Measurements from ENCODE around the gene FRS2.
"Not testable (repeated sequence)": the region's sequence is repeated elsewhere in the genome, so short reads cannot be mapped to it uniquely, and the experiment has no call there.

Gene FRS2

DNA sequence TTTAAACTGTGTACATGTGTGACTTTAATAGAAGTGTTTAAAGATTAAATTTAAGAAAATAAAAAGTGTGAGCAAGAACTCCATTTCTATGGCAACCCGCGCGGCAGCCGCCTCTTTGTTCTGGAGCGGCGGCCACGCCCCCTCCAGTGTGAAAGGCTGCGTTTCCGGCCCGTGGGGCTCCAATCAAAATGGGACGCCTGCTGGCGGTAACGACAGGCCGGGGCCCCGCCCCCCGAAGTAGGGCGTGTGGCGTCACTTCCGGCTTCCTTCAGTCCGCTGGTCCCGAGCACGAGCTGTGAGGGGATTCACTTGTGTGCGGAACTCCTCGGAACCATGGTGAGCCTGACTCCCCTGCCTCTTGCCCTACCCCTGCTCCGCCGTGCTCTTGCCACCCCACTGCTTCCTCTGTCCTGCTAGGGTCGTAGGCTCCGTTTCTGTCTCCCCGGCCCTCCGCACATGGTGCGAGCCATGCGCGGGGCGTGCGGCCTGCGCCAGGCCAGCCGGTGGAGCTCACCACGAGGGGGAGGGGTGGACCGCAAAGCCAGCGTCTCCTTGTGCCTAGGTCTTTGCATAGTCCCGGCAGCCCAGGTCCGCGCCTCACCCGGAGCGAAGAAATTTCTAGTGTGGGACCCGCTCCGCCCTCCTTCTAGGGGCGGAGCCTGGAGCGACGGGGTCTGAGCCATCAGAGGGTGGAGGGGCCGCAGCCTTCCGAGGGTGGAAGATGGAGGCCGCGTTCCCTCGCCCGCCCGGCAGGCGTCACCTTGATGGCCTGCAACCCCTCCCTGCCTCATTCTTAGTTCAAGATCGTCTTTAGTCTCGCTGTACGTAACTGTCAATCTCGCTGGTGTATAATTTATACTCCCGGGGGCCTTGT lies 115.2 kb downstream of the FRS2 start, which contains the start of gene CCT2:
CCT2 (plus strand) TSS at position 271 of the 874 bp plus-strand sequence; CDS start at position 334, 63 bp downstream.
- peak; percentile 89 to 97 for DNase-seq

GRCh38 chr12:69588527-69588926 lies 118.3 kb downstream of the FRS2 start:
- no peak for DNase-seq

GRCh38 chr12:69589082-69589481 lies 118.9 kb downstream of the FRS2 start:
- DNase-seq, result no peak

- DNase-seq, result no peak
Observed at GRCh38 chr12:69595689-69596088, 125.5 kb downstream of the FRS2 start.

GRCh38 chr12:69598174-69598753 lies 128.1 kb downstream of the FRS2 start:
- no peak for DNase-seq

- no peak for DNase-seq
Observed at GRCh38 chr12:69600804-69601203, 130.6 kb downstream of the FRS2 start.

DNA sequence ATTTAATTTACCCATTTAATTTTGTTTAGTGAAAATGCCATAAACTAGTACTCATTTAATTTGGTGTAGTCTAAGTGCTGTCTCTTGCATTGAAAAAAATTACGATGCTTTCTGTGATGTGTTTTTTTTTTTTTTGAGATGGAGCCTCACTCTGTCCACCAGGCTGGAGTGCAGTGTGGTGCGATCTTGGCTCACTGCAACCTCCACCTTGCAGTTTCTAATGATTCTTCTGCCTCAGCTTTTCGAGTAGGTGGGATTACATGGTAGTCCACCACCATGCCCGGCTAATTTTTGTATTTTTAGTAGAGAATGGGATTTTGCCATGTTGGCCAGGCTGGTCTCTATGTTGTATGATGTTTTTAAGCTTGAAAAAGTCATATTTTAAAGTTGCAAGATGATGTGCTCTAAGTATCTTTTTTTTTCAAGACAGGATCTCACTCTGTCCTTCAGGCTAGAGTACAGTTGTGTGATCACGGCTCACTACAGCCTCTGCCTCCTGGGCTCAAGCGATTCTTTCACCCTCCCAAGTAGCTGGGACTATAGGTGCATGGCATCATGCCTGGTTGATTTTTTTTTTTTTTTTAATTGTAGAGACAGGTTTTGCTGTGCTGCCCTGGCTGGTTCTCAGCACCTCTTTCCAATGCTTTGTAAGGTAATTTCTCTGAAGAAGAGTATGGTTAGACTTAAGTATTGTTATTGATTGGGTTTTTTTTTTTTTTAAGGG lies 131.9 kb downstream of the FRS2 start:
- DNase-seq, result no peak

- DNase-seq, result no peak
Observed at GRCh38 chr12:69602954-69603353, 132.8 kb downstream of the FRS2 start.

DNA sequence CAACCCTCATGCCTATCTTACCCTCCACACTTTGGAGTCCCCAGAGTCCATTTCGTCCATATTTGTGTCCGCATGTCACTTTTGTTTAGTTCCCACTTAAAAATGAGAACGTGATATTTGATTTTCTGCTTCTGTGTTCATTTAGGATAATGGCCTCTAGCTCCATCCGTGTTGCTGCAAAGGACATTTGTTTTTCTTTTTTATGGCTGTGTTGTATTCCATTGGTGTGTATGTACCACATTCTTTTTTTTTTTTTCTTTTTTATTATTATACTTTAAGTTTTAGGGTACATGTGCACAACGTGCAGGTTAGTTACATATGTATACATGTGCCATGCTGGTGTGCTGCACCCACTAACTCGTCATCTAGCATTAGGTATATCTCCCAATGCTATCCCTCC lies 133.4 kb downstream of the FRS2 start:
- not testable (repeated sequence) for DNase-seq

DNA sequence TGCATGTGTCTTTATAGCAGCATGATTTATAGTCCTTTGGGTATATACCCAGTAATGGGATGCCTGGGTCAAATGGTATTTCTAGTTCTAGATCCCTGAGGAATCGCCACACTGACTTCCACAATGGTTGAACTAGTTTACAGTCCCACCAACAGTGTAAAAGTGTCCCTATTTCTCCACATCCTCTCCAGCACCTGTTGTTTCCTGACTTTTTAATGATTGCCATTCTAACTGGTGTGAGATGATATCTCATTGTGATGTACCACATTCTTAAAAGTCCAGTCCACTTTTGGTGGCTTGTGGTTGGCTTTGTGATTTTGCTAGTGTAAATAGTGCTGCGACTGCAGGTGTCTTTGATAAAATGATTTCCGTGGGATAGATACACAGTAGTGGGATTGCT lies 134.1 kb downstream of the FRS2 start:
- not testable (repeated sequence) for DNase-seq

GRCh38 chr12:69608114-69608513 lies 137.9 kb downstream of the FRS2 start:
- no peak for DNase-seq

DNA sequence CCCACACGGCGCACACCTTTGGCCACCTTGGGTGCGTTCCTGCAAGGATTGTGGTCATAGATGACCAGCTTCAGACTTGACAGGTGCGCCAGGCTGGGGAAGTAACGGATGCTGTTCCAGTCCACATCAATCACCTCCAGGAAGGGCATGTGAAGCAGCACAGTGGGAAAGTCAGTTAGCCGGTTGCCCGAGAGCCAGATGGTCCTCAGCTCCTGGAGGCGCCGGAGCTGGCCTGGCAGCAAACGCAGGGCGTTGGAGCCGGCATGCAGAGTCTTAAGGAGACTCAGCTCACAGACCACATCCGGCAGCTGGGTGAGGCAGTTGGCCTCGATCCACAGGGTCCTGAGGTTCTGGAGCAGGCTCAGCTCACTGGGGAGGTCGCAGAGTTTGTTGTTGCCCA lies 139.9 kb downstream of the FRS2 start:
- DNase-seq, result peak in 1 of 2 experiments; percentile 81

GRCh38 chr12:69610729-69611128 lies 140.5 kb downstream of the FRS2 start, which contains the start of gene LRRC10:
LRRC10 (minus strand) TSS chr12:69610907; CDS start chr12:69610838, 69 bp downstream.
- DNase-seq, result no peak

DNA sequence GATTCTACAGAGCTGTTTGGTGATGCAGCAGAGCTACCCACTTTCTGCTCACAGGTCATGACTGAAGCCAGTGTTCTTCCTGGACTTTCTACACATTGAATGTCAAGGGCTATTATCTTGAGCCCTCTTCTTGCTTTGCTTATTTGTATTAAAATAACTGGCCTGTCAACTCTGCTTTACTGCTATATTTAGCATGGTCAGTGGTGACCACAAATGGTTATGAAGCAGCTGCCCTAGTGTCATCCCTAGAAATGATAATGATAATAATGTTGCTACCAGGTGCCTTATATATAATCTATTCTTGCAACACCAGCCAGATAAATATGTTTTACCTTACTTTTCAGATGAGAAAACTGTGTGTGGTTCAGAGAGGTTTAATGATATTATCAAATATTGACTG lies 143.2 kb downstream of the FRS2 start:
- DNase-seq, result no peak

DNA sequence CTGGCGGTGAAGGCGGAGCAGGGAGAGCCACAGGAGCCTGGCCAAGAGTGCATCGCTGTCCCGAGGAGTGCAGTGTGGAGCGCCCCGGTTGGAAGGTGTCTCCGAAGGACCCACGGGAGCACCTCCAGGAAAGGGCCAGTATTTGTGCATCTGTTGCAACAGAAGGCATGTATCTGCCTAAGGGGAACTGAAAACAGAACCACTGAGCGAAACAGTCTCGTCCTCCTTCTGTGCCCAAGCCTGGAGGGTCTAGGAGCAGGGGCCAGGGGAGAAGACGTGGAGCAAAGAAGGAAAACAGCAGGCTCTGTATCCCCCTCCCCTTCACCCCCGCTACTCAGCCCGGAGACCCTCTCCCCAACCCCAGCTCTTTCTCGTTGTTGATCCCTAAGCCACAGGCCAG lies 145.8 kb downstream of the FRS2 start:
- no peak for DNase-seq

DNA sequence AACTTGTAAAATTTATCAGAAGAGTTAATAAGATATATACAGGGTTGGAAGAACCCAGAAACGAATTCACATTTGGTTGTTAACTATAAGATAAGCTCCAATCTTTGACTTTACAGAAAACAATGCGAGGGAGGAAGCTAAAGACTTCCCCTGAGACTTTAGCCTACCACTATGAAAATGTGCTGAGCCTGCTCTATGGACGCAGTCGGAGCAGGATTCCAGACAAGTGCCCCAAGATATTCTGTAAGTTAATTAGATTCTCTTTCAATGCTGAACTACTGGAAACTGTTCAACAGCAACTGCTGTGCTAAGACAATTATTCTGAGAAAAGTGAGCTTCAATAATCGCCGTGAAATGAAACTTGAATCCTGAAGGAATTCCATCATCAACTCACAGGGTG lies 148.9 kb downstream of the FRS2 start:
- DNase-seq, result no peak

DNA sequence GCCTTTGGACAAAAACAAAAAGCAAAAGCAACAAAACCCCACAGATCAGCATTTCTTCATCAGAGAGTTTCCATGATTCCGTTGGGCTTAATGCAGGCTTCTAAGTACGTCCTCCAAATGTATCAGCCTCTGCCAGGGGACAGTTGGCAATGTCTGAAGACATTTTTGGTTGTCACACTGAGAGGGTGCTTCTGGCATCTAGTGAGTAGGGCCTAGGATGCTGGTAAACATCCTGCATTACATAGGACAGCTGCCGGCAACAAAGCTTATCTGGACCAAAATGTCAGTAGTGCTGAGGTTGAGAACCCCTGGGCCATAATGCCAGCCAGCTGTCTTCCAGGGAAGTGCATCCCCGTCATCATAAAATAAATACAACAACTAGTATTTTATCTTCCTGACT lies 149.9 kb downstream of the FRS2 start:
- DNase-seq, result no peak

DNA sequence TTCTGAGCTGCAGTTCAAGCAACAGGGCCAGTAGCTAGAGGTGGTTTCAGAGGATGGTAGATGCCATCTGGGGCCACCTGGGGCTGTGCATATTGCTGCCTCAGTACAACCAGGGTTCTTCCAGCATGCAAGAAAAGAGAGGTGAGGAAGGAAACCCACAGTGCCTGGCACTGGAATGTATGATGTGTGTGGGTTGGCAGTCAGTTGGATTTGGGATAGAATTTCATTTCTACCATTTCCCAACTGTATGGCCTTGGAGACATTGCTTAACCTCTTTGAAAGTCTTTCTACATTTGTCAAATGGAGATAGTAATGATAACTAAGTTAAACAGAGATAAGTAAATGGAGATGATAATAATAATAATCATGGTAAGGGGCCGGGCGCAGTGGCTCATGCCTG lies 150.7 kb downstream of the FRS2 start:
- DNase-seq, result no peak

- no peak for DNase-seq
Observed at GRCh38 chr12:69621551-69621950, 151.4 kb downstream of the FRS2 start.

- DNase-seq, result no peak
Observed at GRCh38 chr12:69623970-69624369, 153.8 kb downstream of the FRS2 start.

DNA sequence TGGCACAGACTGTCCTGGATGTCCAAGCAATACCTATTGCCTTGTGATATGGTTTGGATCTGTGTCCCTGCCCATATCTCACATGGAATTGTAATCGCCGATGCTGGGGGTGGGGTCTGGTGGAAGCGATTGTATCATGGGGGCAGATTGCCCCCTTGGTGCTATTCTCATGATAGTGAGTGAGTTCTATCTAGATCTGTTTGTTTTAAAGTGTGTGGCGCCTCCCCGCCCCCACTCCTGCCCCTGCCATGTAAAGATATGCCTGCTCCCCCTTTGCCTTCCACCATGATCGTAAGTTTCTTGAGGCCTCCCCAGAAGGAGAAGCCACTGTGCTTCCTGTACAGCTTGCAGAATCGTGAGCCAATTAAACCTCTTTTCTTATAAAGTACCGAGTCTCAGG lies 157.3 kb downstream of the FRS2 start:
- no peak for DNase-seq

Measured in NCI-H446 (cell line).